ENCODE results near the gene CYLC1.

CYLC1 gene, protein sequence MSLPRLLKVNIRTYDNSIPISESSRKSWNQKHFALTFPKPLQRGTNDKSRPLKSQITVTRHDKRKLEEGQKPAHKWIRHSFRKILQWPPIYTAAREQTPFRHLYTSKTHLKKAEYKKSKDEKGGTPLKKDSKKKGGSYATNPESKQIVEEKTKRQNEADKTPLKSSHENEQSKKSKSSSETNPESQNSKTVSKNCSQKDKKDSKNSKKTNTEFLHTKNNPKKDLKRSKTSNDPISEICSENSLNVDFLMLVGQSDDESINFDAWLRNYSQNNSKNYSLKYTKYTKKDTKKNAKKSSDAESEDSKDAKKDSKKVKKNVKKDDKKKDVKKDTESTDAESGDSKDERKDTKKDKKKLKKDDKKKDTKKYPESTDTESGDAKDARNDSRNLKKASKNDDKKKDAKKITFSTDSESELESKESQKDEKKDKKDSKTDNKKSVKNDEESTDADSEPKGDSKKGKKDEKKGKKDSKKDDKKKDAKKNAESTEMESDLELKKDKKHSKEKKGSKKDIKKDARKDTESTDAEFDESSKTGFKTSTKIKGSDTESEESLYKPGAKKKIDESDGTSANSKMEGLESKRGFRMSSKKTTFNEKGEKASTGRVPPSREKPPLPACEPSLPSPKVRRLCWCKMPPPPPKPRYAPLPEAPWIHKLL

DNA sequence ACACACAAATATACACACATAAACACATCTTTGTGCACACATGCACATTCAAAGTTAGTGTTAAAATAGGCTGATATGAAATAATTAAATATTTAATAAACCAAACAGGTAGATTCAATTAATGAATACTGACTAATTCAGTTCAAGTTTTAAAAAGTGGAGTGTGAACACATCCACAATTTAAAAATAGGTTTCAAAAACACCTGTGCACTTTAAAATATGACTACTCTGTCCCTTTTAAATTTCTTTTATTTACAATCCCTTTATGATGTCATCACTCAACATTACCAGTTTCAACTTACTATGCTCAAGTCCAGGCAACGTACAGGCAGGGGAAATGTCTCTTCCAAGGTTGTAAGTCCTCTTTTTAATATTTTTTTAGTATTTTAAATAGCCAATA is at the start of gene CYLC1:
TSS of gene CYLC1 (plus strand) at position 301 of the 400 bp plus-strand sequence. CDS start at position 338, 37 bp downstream.
- no peak for DNase-seq

DNA sequence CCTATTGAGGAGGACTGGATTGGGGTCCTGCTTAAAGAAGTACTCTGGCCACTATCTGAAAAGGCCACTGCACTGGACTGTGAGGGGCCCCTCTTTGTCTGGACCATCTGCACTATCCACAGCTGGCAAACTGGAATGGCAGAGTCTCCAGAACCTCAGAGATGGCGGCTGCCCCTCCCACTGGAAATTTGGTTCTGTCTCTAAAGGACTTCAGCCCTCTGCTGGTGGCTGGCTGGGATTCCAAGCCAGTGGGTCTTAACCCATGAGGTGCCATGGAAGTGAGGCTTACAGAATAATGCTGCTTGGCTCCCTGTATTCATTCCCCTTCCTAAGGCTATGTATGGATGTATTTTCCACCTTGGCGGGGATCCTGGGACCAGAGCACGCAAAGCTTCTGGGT is 41.6 kb upstream of the CYLC1 start:
- DNase-seq, result no peak

DNA sequence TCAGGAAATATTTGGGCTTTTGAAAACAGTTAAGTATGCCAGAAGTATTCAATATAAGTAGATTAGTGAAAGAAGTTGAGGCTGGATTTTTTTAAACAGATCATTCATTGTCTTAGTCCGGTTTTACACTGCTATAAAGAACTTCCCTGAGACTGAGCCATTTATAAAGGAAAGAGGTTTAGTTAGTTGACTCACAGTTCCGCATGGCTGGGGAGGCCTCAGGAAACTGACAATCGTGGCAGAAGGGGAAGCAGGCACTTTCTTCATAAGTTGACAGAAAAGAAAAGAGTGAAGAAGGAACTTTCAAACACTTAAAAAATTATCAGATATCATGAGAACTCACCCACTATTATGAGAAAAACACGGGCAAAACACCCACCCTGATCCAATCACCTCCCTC is 31.1 kb upstream of the CYLC1 start:
- DNase-seq, result no peak

DNA sequence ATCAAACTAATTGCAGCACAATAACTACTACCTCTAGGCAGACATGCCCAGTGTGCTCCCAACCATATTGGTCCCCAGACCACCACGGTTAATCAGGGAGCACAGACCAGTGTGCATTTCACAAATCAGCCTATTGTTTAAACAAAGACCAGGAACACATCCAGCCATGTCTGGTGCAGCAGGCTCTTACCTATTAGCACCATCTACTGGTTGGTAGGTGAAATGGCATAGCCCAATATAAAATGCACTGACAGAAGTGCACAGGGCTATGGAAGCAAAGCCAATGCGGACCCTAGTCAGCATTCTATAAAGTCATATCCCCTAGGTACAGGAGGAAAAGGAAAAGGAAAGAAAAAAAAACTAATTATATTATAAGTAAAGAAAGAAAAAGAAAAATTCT is 15.5 kb upstream of the CYLC1 start:
- peak; percentile 40 for DNase-seq

DNA sequence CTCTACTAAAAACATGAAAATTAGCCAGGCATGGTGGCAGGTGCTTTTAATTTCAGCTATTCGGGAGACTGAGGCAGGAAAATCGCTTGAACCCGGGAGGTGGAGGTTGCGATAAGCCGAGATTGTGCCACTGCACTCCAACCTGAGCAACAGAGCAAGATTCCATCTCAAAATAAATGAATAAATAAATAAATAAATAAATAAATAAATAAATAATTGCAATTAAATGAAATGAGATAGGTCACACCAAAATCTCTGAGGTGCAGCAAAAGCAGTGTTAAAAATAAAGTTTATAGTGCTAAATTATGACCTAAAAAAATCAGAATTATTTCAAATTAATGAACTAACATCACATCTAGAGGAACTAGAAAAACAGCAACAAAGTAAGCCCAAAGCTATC is 13.6 kb upstream of the CYLC1 start:
- no peak for DNase-seq

DNA sequence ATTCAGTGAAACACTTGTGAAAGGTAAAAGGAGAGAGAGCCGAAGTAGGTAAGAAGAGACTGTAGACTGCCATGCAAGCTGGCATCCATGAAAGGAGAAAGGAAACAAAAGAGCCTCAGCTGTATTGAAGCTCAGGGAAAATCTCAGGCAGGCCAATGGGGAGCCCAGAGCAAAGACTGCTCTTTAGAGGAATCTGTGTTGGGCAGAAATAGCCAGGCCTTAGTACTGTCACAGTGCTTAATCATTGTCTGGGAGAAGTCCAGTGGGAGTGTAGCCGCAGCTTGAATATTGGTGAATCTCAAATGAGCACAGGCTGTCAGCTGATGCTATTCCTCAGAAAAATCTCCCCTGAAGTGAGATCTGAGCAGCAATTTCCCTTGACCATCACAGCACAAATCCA is 27.6 kb downstream of the CYLC1 start:
- no peak for DNase-seq

DNA sequence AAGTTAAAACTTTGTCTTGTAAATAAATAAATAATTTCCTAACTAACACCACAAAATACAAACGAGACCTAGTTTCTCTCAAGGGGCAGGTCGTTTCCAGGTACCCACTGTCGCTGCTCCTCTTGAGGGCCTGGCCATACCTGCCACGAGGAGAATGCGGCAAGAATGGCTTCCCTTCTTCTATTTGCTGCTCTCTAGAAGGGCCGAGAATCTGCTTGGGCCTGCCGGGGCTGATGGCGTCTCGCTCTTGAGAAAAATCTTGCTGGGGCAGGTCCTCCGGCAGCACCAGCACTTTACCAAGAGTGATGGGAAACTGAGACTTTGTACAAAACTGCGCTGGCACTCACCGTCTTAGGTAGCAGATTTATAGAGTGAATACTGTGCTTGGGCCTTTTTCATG is 31.5 kb downstream of the CYLC1 start:
- DNase-seq, result no peak

DNA sequence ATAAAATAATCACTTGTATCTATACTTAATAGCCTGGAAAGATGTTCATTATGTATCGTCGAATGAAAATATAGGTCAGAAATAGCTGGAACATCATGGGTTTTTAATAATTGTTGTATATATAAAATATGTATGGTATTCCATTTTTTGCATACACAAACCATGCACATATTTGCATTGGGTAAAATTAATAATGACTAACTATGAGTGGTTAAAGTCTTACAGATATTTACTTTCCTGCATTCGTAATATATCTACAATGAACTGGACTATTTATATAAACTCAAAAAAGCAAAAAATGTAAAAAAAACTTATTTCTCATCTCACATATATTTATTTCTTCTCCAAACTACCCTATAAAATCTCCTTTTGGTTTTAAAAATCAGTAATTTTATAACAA is 46.0 kb downstream of the CYLC1 start:
- no peak for DNase-seq

DNA sequence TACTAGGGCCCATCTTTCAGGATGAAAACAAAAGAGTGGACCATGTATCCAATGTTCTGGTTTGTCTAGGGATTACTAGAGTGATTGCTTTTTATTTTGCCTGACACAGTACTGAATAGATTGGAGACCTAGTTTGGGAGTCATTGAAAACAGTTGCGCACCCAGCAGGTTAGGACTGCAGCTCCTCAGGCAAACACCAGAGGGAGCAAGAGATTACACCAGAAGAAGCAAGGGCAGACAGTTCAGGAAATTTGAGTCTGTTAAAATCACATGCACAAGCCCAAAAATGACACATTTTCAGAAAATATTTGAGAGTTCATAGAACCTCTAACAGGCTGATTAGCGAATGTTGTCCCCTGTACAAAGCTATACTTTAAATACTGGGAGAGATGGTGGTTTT is 55.6 kb downstream of the CYLC1 start:
- peak; percentile 21 for DNase-seq

DNA sequence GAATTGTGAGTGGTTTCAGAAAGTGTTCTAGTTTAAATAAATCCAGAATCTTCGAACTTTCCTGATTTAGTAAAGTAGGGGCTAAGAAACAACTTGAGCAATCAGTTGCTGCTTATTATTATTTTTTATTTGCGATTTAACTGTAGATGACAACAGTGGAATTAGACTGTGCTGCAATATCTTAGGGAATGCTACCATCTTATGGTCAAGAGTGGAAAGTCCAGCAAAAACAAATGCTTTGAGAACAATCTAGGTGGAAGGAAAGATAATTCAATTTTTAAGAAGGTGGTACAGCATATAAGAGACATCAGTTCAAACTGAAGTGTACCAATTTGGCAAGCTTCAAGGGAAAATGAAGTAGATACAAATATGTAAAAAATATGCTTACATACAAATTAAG is 73.3 kb downstream of the CYLC1 start:
- peak; percentile 4 for DNase-seq

All from NCI-H69 (cell line).